ENCODE results near the gene SIK3.

SIK3 gene

DNA sequence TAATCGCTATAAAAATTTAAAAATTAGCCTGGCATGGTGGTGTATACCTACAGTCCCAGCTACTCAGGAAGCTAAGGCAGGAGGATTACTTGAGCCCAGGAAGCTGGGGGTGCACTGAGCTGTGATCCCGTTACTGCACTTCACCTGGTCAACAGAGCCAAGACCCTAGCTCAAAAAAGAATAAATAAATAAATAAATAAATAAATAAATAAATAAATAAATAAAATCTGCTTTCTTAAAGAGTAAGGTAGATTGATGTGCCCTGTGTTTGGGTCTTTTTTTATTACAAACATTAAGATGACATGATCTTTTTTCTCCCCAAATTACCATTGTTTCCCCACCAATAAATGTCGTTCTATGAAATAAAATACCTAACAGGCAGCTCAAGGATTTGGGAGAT is 146.5 kb downstream of the SIK3 start:
- no peak for DNase-seq (ENCODE audit: low read depth)
- TF ChIP-seq, protein P1, sequence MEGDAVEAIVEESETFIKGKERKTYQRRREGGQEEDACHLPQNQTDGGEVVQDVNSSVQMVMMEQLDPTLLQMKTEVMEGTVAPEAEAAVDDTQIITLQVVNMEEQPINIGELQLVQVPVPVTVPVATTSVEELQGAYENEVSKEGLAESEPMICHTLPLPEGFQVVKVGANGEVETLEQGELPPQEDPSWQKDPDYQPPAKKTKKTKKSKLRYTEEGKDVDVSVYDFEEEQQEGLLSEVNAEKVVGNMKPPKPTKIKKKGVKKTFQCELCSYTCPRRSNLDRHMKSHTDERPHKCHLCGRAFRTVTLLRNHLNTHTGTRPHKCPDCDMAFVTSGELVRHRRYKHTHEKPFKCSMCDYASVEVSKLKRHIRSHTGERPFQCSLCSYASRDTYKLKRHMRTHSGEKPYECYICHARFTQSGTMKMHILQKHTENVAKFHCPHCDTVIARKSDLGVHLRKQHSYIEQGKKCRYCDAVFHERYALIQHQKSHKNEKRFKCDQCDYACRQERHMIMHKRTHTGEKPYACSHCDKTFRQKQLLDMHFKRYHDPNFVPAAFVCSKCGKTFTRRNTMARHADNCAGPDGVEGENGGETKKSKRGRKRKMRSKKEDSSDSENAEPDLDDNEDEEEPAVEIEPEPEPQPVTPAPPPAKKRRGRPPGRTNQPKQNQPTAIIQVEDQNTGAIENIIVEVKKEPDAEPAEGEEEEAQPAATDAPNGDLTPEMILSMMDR (IDR thresholded peaks at IDR 0.05; ENCODE audit: low read depth, low read length): no peak
- TF ChIP-seq MYC (IDR thresholded peaks at IDR 0.05; ENCODE audit: low read depth, low read length) (no peak), POLR2A (IDR thresholded peaks at IDR 0.05; ENCODE audit: extremely low read depth, insufficient read length) (no peak)
- TF ChIP-seq, protein P2, sequence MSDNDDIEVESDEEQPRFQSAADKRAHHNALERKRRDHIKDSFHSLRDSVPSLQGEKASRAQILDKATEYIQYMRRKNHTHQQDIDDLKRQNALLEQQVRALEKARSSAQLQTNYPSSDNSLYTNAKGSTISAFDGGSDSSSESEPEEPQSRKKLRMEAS (IDR thresholded peaks at IDR 0.05; ENCODE audit: low read depth, low read length): no peak
- H3K4me3 ChIP-seq (ENCODE audit: low read depth, low read length): no peak overlapping the region

DNA sequence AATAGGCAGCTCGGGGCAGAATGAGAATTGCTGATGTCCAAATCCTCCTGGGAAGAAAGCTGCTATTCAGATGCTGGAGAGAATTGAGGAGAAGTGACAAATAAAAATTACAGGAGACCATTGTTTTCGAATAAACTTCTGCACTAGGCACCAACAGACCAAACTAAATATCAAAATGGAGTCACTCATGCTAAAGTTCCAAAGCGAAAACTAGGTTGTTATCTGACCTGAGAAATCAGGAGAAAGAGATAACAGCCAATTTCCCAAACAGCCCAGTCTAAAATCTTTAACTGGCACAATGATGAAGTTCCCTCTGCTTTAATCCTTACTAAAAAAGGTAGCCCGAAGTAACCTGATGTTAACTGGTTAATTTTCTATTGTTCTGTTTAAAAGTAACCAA is 148.0 kb downstream of the SIK3 start:
- TF ChIP-seq POLR2A (IDR thresholded peaks at IDR 0.05; ENCODE audit: extremely low read depth, insufficient read length): no peak
- TF ChIP-seq, protein P1 (IDR thresholded peaks at IDR 0.05; ENCODE audit: low read depth, low read length): no peak
- TF ChIP-seq, protein P2 (IDR thresholded peaks at IDR 0.05; ENCODE audit: low read depth, low read length): no peak
- DNase-seq (ENCODE audit: low read depth): no peak

DNA sequence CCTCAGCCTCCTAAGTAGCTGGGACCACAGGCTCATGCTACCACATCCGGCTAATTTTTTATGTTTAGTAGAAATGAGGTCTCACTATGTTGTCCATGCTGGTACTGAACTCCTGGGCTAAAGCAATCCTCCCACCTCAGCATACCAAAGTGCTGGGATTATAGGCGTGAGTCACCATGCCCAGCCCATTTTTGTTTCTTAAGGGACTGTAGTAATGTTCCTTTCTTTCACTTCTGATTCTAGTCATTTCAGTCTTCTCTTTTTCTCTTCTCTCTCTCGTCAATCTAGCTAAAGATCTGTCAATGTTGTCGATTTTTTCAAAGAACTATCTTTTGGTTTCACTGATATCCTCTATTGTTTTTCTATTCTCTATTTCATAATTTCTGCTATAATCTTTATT is 149.8 kb downstream of the SIK3 start:
- DNase-seq (ENCODE audit: low read depth): peak; percentile 45
- TF ChIP-seq POLR2A (IDR thresholded peaks at IDR 0.05; ENCODE audit: extremely low read depth, insufficient read length): no peak
- TF ChIP-seq, protein P1 (IDR thresholded peaks at IDR 0.05; ENCODE audit: low read depth, low read length): no peak
- no peak overlapping the region for H3K4me3 ChIP-seq (ENCODE audit: low read depth, low read length)

More for the DNA sequence above, 148.0 kb downstream of the SIK3 start:
- H3K4me3 ChIP-seq (ENCODE audit: low read depth, low read length): no peak overlapping the region

DNA sequence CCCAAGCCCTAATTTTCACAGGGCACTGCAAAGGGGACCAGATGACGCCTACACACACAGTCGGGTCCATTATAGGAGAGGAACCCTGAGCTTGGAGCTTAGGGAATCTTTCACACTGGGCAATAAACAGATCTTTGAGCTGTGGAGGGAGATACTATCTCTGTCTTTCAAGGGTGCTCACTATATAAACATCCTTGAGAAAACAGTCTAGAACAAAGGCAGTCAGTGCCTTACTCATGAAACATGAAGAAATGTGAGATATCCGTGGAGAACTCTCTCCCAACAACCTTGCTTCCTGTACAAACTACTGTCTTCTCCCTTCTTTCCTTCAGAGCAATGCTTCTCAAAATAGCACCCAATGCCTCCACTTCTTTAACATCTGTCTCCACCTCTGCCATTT is 151.8 kb downstream of the SIK3 start:
- DNase-seq (ENCODE audit: low read depth): no peak
- no peak for TF ChIP-seq MYC (IDR thresholded peaks at IDR 0.05; ENCODE audit: low read depth, low read length)
- TF ChIP-seq, protein P1 (IDR thresholded peaks at IDR 0.05; ENCODE audit: low read depth, low read length): no peak
- no peak for TF ChIP-seq POLR2A (IDR thresholded peaks at IDR 0.05; ENCODE audit: extremely low read depth, insufficient read length)
- TF ChIP-seq, protein P2 (IDR thresholded peaks at IDR 0.05; ENCODE audit: low read depth, low read length): no peak
- no peak overlapping the region for H3K4me3 ChIP-seq (ENCODE audit: low read depth, low read length)

DNA sequence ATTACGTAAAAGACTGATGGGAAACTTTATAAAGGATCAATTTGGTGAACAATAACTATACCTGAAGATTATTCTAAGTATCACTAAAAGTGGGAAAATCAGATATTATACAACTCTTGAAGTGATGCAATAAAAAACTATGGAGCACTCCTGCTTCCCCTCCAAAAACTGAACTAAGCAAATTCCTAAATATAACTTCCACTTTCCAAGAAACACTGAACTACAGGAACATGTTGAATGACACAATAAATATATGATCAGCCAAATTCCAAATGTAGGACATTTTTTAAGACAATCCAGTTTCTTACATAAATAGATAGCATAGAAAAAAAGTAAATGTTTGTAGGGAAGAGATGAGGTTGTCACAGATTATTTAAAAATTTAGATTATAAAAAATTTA is 158.7 kb downstream of the SIK3 start:
- H3K4me3 ChIP-seq (ENCODE audit: low read depth, low read length): no peak overlapping the region
- no peak for DNase-seq (ENCODE audit: low read depth)
- TF ChIP-seq, protein P2 (IDR thresholded peaks at IDR 0.05; ENCODE audit: low read depth, low read length): no peak
- TF ChIP-seq, protein P1 (IDR thresholded peaks at IDR 0.05; ENCODE audit: low read depth, low read length): no peak
- no peak for TF ChIP-seq POLR2A (IDR thresholded peaks at IDR 0.05; ENCODE audit: extremely low read depth, insufficient read length)
- TF ChIP-seq MYC (IDR thresholded peaks at IDR 0.05; ENCODE audit: low read depth, low read length): no peak

DNA sequence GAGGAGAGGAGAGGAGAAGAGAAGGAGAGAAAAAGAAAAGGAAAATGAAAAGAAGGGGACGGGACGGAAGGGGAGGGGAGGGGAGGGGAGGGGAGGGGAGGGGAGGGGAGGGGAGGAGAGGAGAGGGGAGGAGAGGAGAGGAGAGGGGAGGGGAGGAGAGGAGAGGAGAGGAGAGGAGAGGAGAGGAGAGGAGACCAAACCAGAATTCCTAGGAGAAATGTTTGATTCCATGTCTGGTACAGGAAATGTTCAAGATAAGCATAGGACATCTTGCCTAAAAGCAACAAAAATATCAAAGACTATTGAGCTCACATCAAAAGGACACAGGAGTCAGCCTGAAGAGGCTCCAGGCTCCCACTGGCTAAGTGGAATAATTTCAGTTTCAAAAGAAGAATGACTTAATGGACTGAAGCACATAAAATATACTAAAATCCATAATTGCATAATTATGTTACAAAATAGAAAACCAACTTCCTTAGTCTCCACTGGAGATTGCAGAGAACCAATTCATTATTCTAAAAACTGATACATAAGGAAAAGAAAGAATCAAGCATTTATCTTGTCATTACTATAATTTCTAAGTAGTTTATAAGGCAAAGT is 159.7 kb downstream of the SIK3 start:
- no peak overlapping the region for H3K4me3 ChIP-seq (ENCODE audit: low read depth, low read length)
- TF ChIP-seq, protein P2 (IDR thresholded peaks at IDR 0.05; ENCODE audit: low read depth, low read length): no peak
- TF ChIP-seq, protein P1 (IDR thresholded peaks at IDR 0.05; ENCODE audit: low read depth, low read length): no peak
- no peak for TF ChIP-seq MYC (IDR thresholded peaks at IDR 0.05; ENCODE audit: low read depth, low read length)
- no peak for TF ChIP-seq POLR2A (IDR thresholded peaks at IDR 0.05; ENCODE audit: extremely low read depth, insufficient read length)
- peak; percentile 16 for DNase-seq (ENCODE audit: low read depth)
